ENCODE measurements around the gene SMCO2.
"Not testable (repeated sequence)": the region's sequence is repeated elsewhere in the genome, so short reads cannot be mapped to it uniquely, and the experiment has no call there.

SMCO2 gene

GRCh38 chr12:27527512-27527911 lies 81.0 kb downstream of the SMCO2 start:
- DNase-seq (ENCODE audit: low read depth): no peak

GRCh38 chr12:27528788-27529187 lies 82.3 kb downstream of the SMCO2 start:
- DNase-seq (ENCODE audit: low read depth): no peak

- no peak for DNase-seq (ENCODE audit: low read depth)
Observed at GRCh38 chr12:27530157-27530922, 83.8 kb downstream of the SMCO2 start.

GRCh38 chr12:27531896-27532295 lies 85.4 kb downstream of the SMCO2 start:
- no peak for DNase-seq (ENCODE audit: low read depth)

GRCh38 chr12:27534060-27534764 lies 87.7 kb downstream of the SMCO2 start:
- no peak for DNase-seq (ENCODE audit: low read depth)

GRCh38 chr12:27534765-27535161 lies 88.2 kb downstream of the SMCO2 start:
- no peak for DNase-seq (ENCODE audit: low read depth)

GRCh38 chr12:27535318-27535717 lies 88.8 kb downstream of the SMCO2 start:
- no peak for DNase-seq (ENCODE audit: low read depth)

- no peak for DNase-seq (ENCODE audit: low read depth)
Observed at GRCh38 chr12:27537855-27538675, 91.5 kb downstream of the SMCO2 start.

- DNase-seq (ENCODE audit: low read depth): no peak
Observed at GRCh38 chr12:27539191-27539631, 92.7 kb downstream of the SMCO2 start.

- DNase-seq (ENCODE audit: low read depth): no peak
Observed at GRCh38 chr12:27541031-27541719, 94.6 kb downstream of the SMCO2 start.

- DNase-seq (ENCODE audit: low read depth): peak; percentile 50
Observed at GRCh38 chr12:27542628-27543027, 96.1 kb downstream of the SMCO2 start.

GRCh38 chr12:27544858-27545257 lies 98.3 kb downstream of the SMCO2 start:
- DNase-seq (ENCODE audit: low read depth): not testable (repeated sequence)

- no peak for DNase-seq (ENCODE audit: low read depth)
Observed at GRCh38 chr12:27545665-27546064, 99.1 kb downstream of the SMCO2 start.

GRCh38 chr12:27547592-27547991 lies 101.1 kb downstream of the SMCO2 start:
- DNase-seq (ENCODE audit: low read depth): no peak

GRCh38 chr12:27548301-27549199 lies 102.0 kb downstream of the SMCO2 start:
- no peak for DNase-seq (ENCODE audit: low read depth)

- peak; percentile 82 for DNase-seq (ENCODE audit: low read depth)
Observed at GRCh38 chr12:27549236-27549800, 102.8 kb downstream of the SMCO2 start.

- DNase-seq (ENCODE audit: low read depth): peak; percentile 95
Observed at GRCh38 chr12:27549801-27550652, 103.5 kb downstream of the SMCO2 start.

- DNase-seq (ENCODE audit: low read depth): no peak
Observed at GRCh38 chr12:27550653-27550975, 104.1 kb downstream of the SMCO2 start.

GRCh38 chr12:27551172-27551840 lies 104.8 kb downstream of the SMCO2 start:
- no peak for DNase-seq (ENCODE audit: low read depth)
